GM21576 (cell line): ENCODE measurements around the gene ZNF789.

Experiments
- ATAC-seq: cut with Tn5 transposase; IDR thresholded peaks from one replicate; pipeline ENCODE4 v1.9.1; 2021; ENCODE audit warnings: mild to moderate bottlenecking, moderate library complexity; ENCODE audit not compliant: unreplicated experiment

The ZNF789 gene

DNA sequence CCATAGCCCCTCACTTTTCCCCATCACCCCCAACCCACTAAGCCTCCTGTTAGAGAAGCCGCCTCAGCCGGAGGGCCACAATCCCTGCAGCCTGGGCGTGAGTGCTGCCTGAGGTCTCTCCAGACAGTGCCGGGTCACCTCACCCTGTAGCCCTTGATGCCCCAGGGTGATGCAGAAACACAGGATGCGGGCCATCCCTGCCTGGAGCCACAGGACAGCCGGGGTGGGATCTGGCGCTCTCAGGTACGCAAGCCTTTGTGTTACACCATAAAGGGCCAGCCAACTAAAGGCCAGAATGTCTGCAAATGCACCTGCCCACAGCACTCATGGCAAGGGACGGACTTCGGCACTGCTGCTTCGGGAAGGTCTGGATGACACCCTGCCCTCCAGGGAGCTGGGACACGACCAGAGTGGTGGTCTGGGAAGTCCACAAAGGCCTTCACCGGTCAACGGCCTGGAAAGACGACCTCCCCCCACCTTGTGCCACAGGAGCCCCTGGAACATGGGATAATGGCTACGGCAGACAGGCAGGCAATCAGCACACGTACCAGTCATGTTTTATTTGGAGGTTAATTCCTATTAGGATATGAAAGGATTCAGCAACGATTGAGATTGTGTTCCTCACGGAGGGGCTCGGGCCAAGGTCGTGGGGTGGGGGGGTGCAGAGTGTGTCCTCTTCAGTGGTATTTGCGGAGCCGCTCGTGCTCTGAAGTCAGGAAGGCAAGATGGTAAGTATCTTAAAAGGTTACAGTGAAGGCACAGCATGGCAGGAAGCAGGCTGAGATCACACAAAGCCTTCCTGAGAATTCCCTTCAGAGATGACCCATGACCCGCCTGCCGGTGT is 14.8 kb upstream of the ZNF789 start:
- no peak for ATAC-seq

DNA sequence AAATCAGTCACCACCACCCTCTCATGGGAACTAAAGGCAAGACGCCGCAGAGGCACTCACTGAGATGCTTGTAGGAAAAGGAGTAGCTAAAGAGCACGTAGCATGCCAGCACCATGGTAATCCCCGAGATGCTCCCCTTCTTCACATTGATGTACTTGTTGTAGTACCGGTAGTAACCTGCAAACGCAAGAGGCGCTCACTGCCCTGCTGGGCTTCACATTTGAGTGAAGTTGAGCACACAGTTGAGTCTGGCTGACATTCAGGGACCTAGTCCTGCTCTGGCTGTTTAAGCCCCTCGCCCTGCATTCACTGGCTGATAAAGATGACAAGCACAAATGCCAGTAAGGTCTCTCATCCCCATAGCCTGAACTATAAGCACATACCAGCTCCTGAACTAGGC is 13.6 kb upstream of the ZNF789 start:
- no peak for ATAC-seq

DNA sequence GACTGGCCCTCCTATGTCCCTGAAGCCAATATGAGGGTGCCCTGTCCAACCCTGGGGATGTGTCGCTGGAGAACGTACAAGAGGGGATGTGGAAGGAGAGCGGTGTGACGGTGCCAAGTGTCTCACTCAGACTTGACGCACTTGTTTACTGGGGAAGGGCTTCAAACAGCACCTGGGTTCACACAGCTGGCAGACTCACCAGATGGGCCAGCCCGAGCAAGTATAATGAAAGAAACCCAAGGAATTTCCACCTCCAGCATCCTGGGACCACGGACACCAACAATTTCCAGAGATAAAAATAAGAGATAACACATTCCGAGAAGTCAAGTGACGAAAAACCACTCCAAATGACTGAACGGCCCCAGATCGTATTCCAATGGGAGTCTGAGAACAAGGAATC is 12.0 kb upstream of the ZNF789 start:
- ATAC-seq, result no peak

GRCh38 chr7:99461221-99461620 is 11.5 kb upstream of the ZNF789 start:
- no peak for ATAC-seq

GRCh38 chr7:99465421-99465768 is 7.3 kb upstream of the ZNF789 start:
- ATAC-seq, result no peak

DNA sequence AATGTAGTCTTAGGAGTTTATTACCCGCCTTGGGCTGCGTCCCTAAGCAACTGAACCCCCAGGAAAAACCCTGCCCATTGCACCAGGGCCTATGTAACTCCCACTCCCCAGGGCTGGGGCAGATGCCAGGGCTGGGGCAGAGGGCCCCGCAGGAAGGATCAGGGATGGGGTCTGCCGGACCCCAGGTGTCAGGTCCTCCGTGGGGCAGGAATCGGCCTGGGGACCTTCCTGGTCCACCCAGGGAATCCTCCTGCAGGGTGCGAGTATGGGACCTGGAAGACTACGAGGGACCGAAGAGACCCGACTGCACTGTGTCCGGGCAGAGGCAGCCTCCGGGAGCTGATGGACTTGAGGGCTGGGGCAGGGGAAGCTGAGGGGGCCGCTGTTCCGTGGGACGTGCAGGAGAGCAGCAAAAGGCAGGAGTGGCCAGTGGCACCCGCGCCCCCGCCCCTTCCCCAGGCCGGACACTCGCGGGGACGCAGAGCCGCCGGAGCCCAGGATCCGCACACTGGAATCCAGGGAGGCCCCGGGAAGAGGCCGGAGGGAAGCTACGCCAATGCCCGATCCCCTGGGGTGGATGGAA is 4.3 kb upstream of the ZNF789 start:
- ATAC-seq, result no peak

- ATAC-seq, result no peak
These were observed 3.2 kb upstream of the ZNF789 start for GRCh38 chr7:99469381-99470065.

DNA sequence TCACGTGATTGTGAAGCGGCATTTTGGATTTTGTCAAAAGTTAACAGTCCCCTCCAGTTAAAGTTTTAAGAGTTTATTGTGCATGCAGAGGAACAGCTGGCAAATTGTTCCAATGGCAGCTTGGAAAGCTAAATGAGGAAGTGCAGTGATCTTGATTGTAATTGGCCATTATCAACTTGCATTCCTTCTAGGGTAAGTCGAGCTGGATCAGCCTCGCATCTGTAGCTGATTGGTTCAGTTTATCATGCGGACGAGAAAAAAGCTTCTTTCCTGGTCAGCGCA is 566 bp downstream of the ZNF789 start:
- ATAC-seq, result no peak

GRCh38 chr7:99476107-99476506 is 3.4 kb downstream of the ZNF789 start:
- no peak for ATAC-seq

DNA sequence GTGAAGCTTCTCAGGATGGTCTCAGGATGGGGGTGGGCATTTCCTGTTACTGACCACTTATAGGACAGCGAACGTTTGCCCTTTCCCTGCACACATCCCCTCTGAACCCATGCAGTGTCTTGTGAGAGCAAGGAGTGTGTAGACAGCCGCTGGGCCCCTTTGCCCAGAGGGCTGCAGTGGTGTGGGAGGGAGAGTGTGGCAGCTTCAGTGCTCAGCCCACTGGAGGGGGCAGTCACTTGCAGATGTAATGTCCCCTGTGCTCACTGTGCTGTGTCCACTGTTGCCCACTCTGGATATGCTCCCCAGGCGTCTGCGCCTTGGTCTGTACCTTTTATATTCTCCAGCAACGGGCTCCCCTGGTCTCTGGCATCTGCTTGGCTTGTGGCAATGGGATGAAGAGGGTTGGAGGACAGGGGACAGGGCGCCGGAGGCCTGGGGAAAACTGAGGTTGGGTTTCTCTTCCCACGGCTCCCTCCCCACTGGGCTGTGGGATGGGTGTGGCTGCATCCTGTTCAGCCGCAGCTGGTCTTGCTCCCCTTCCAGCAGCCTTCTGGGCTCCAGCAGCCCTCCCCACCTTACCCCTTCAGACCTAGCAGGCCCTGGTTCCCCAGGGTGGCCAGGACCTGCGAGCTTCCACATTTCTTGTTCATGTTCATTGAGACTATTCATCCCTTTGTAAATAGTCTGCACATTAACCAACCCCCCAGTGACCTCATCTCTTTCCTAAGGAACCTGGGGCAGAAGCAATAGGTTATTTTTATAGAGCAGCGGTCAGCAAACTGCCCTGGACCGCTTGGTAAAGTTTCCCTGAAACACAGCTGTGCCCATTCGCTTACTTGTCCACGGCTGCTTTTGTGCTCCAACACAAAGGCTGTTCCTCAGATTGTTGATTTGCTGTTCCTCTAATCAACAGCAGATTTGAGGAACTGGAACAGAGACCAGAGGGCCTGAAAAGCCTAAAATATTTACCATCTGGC is 6.1 kb downstream of the ZNF789 start:
- ATAC-seq, result no peak

DNA sequence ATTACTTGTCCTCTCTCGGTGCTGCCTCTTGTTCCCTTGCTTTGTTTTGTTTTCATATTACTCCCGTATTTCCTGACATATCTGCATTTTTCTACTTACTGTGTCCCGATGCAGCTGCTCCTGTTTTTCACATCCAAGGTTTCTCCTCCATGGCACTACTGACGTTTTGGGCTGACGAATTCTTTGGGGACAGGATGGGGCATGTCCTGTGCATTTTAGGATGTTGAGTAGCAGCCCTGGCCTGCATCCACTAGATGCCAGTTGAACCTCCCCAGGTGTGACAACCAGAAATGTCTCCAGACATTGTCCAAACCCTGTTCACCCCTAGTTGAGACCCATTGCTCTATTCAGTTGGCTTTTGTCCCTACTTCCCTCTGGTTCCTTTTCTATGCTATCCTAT is 12.4 kb downstream of the ZNF789 start:
- no peak for ATAC-seq

- ATAC-seq, result no peak
These were observed 16.5 kb downstream of the ZNF789 start for GRCh38 chr7:99489235-99489634.

- no peak for ATAC-seq
These were observed 18.2 kb downstream of the ZNF789 start for GRCh38 chr7:99490878-99491277.

- no peak for ATAC-seq
These were observed 21.1 kb downstream of the ZNF789 start for GRCh38 chr7:99493823-99494222.

- ATAC-seq, result no peak
These were observed 25.3 kb downstream of the ZNF789 start for GRCh38 chr7:99497766-99498545.

DNA sequence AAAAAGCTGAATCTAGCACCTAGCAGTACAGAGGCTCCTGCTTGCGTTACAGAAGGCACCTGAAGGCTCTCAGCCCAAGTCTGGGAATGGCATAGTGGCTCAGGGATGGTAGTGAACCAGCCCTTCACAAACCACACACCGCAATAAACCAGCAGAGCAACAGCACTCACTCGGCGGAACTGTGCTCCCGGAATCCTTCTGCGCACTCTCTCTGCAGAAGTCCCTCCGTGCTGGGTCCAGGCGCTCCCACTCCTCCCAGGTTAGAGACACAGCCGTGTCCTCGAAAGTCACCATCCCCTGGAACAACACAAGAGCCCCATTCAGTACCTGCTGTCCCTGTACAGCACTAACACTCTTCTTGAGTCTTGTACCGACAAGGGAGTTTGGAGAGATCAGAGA is 25.9 kb downstream of the ZNF789 start:
- ATAC-seq, result no peak

GRCh38 chr7:99499371-99499720 is 26.7 kb downstream of the ZNF789 start:
- no peak for ATAC-seq

- peak; percentile 34 for ATAC-seq
These were observed 27.3 kb downstream of the ZNF789 start, which contains the start of gene ZNF394 for GRCh38 chr7:99499721-99500636. Gene ZNF394, minus strand, starts transcription at chr7:99500281. Its CDS starts 188 bp downstream, at chr7:99500093.

DNA sequence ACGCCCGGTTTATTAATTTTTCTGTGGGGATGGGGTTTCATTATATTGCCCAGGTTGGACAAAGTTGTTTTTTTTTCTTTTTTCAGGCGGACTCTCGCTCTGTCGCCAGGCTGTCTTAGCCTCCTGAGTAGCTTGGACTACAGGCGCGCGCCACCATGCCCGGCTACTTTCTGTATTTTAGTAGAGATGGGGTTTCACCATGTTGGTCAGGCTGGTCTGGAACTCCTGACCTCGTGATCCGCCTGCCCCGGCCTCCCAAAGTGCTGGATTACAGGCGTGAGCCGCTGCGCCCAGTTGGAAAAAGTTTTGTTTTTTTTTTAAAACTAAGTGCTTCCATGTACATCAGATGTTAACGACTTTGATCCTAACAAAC is 27.9 kb downstream of the ZNF789 start:
- no peak for ATAC-seq
